HepG2 (cell line): ENCODE measurements around the gene DUSP16. TPM values are rescaled to one million over a fixed set of nuclear protein-coding genes. Genes with fewer than 3 reads are reported as not detected.

Experiments
- ATAC-seq: fragments of 200-7000 bp; cut with Tn5 transposase; 3 replicates; pipeline ENCODE4 v1.9.1; 2020; ENCODE audit warnings: mild to moderate bottlenecking, moderate library complexity
- BruUV-seq: library from RNA; stranded (reverse); fragments of 400-500 nt; replicated peaks from 2 replicates; lab custom pipeline; 2021; lab: Mats Ljungman, UMichigan
- CTCF ChIA-PET: fragments of 300-600 bp; formaldehyde crosslinking; extraction: SDS; loops from one replicate; lab custom pipeline; 2021; ENCODE audit warnings: low total read pairs, inconsistent platforms, low intra/inter-chr PET ratio; lab: Yijun Ruan, JAX
- POLR2A ChIA-PET: fragments of 350-600 bp; sonication (Branson Sonifier 250); formaldehyde crosslinking; loops from one replicate; lab custom pipeline; 2020; ENCODE audit warnings: antibody characterized with exemption, inconsistent platforms; lab: Yijun Ruan, JAX
- DNase-seq: peaks from one replicate; pipeline ENCODE4 v3.0.0-alpha.2; 2015; ENCODE audit warnings: low spot score
- FAIRE-seq: peaks from 3 replicates; lab custom pipeline; 2011; peaks lifted over from hg19 to GRCh38; lab: Jason Lieb, UNC
- H2AFZ ChIP-seq: one replicate; pipeline ENCODE4 v1.6.1; 2011; ENCODE audit warnings: low read length, inconsistent platforms
- H3K27ac ChIP-seq: fragments of 300-600 bp; 3 replicates; pipeline ENCODE4 v1.8.0; 2011; ENCODE audit warnings: mixed run types, mild to moderate bottlenecking, mixed read lengths, low read length, inconsistent platforms; ENCODE audit not compliant: insufficient read depth; ENCODE audit errors: extremely low read length
- H3K27me3 ChIP-seq, 2 experiments: fragments of 200-600 bp in 1 of 2; 2 replicates in 1 of 2; 3 replicates in 1 of 2; pipeline versions ENCODE4 v1.6.0 to v1.8.0; 2011; ENCODE audit warnings: low read length in 2 of 2, mild to moderate bottlenecking in 2 of 2, moderate library complexity in 2 of 2, inconsistent platforms in 1 of 2; ENCODE audit not compliant: insufficient read depth in 2 of 2, control insufficient read depth in 1 of 2
- H3K36me3 ChIP-seq, 2 experiments: fragments of 200-600 bp in 1 of 2; replicated peaks in 1 of 2; 2 replicates in 1 of 2; 3 replicates in 1 of 2; pipeline versions ENCODE4 v1.5.1 to v1.8.0; 2011; ENCODE audit warnings: low read length in 2 of 2, inconsistent platforms in 1 of 2; ENCODE audit not compliant: insufficient read depth in 2 of 2, control insufficient read depth in 1 of 2
- H3K4me1 ChIP-seq: 2 replicates; pipeline ENCODE4 v1.5.1; 2012; ENCODE audit warnings: low read length, inconsistent platforms; ENCODE audit not compliant: insufficient read depth
- H3K4me2 ChIP-seq: 2 replicates; pipeline ENCODE4 v1.6.0; 2011; ENCODE audit warnings: low read depth, low read length, inconsistent platforms
- H3K4me3 ChIP-seq, 3 experiments: fragments of 200-600 bp in 1 of 3; sonication (generic), shearing (Covaris generic) in 1 of 3; replicated peaks in 1 of 3; 2 replicates each; pipeline ENCODE4 v1.5.1; 2011 to 2016; ENCODE audit warnings: low read length in 3 of 3, inconsistent platforms in 2 of 3, low read depth in 2 of 3, mild to moderate bottlenecking in 2 of 3, control low read depth in 1 of 3, mixed read lengths in 1 of 3; ENCODE audit not compliant: insufficient read depth in 1 of 3
- H3K79me2 ChIP-seq: one replicate; pipeline ENCODE4 v1.6.1; 2011; ENCODE audit warnings: low read length, inconsistent platforms; ENCODE audit not compliant: insufficient read depth
- H3K9ac ChIP-seq: 2 replicates; pipeline ENCODE4 v1.6.0; 2011; ENCODE audit warnings: mild to moderate bottlenecking, low read depth, low read length, inconsistent platforms; ENCODE audit not compliant: insufficient read depth
- H3K9me3 ChIP-seq: 2 replicates; pipeline ENCODE4 v1.5.1; 2012; ENCODE audit warnings: mild to moderate bottlenecking, low read length
- H4K20me1 ChIP-seq: 2 replicates; pipeline ENCODE4 v1.6.0; 2011; ENCODE audit warnings: inconsistent platforms, mild to moderate bottlenecking, low read length, moderate library complexity; ENCODE audit not compliant: insufficient read depth
- CC2D1A ChIP-seq: sonication (generic); formaldehyde crosslinking; IDR thresholded peaks from 2 replicates; pipeline ENCODE4 v1.8.1; 2023; ENCODE audit warnings: mild to moderate bottlenecking, missing genetic modification reagents
- EZH2 ChIP-seq: conservative IDR thresholded peaks from 2 replicates; pipeline ENCODE4 v1.6.1; 2012; ENCODE audit warnings: mild to moderate bottlenecking, low read depth, low read length, moderate library complexity
- FLYWCH1 ChIP-seq: sonication (generic); formaldehyde crosslinking; IDR thresholded peaks from 2 replicates; pipeline ENCODE4 v1.8.1; 2023; ENCODE audit warnings: mild to moderate bottlenecking, missing genetic modification reagents
- MXD3 ChIP-seq: IDR thresholded peaks from 2 replicates; pipeline ENCODE4 v1.6.1; 2016; ENCODE audit warnings: mild to moderate bottlenecking, missing biosample characterization, missing genetic modification reagents
- RARA ChIP-seq: IDR thresholded peaks from 2 replicates; pipeline ENCODE4 v1.6.1; 2016; ENCODE audit warnings: missing genetic modification reagents, missing compliant biosample characterization
- SMAD1 ChIP-seq: sonication (generic); formaldehyde crosslinking; IDR thresholded peaks from 2 replicates; pipeline ENCODE4 v1.4.0; 2020; ENCODE audit warnings: missing genetic modification reagents, low read depth, mild to moderate bottlenecking, borderline replicate concordance
- SOX6 ChIP-seq, 2 experiments: fragments of 450-650 bp in 1 of 2; sonication (generic) in 1 of 2; formaldehyde crosslinking in 1 of 2; IDR thresholded peaks; 2 replicates each; pipeline versions ENCODE4 v1.4.0 to v1.6.1; 2017 to 2020; ENCODE audit warnings: antibody characterized with exemption in 1 of 2, mild to moderate bottlenecking in 1 of 2, missing genetic modification reagents in 1 of 2
- ZFY ChIP-seq: sonication (generic); formaldehyde crosslinking; IDR thresholded peaks from 2 replicates; pipeline ENCODE4 v1.4.0; 2020; ENCODE audit warnings: missing genetic modification reagents
- ZNF383 ChIP-seq: sonication (generic); formaldehyde crosslinking; IDR thresholded peaks from 2 replicates; pipeline ENCODE4 v1.4.0; 2020; ENCODE audit warnings: missing genetic modification reagents, mild to moderate bottlenecking, borderline replicate concordance
- ZNF576 ChIP-seq: sonication (generic); formaldehyde crosslinking; IDR thresholded peaks from 2 replicates; pipeline ENCODE4 v1.4.0; 2020; ENCODE audit warnings: mild to moderate bottlenecking, missing genetic modification reagents
- ZNF780A ChIP-seq: sonication (generic); formaldehyde crosslinking; IDR thresholded peaks from 2 replicates; pipeline ENCODE4 v1.8.0; 2022; ENCODE audit warnings: mild to moderate bottlenecking, missing genetic modification reagents, moderate library complexity
- WGBS: methylation state at CpG from one replicate; pipeline ENCODE4 v1.1.6; 2017; ENCODE audit warnings: low lambda C conversion rate; 5-methylcytosine and 5-hydroxymethylcytosine counted together
- in situ Hi-C: cut with HindIII; loops from 2 replicates; pipeline ENCODE4 v1.10.0; 2017; ENCODE audit warnings: low pct_unique_long_range_greater_than_20kb; ENCODE audit not compliant: extremely low pct_ligation_motif_present
- intact Hi-C: fragments of 100-400 bp; cut with micrococcal nuclease; formaldehyde crosslinking; loops from one replicate; pipeline ENCODE4 v1.10.0; 2022; ENCODE audit not compliant: unreplicated experiment
- polyA plus RNA-seq, 8 experiments: library from polyadenylated mRNA; depleted of rRNA in 3 of 8; stranded (reverse) in 7 of 8; unstranded in 1 of 8; fragments of >200 nt; fragmentation: Illumina TruSeq in 4 of 8; extraction: Trizol in 4 of 8; gene quantifications; 2 replicates each; pipeline versions ENCODE4 v1.2.1 to v1.2.3, GENCODE V29; 2011 to 2016; ENCODE audit warnings: low read depth in 4 of 8, missing spikeins in 1 of 8, mixed read lengths in 1 of 8; ENCODE audit not compliant: insufficient read depth in 1 of 8
- total RNA-seq, 5 experiments: library from RNA; depleted of rRNA; stranded (reverse); fragments of >200 nt; fragmentation: Illumina TruSeq; extraction: Trizol; gene quantifications; 2 replicates each; pipeline ENCODE4 v1.2.3, GENCODE V29; 2016; ENCODE audit warnings: low read depth in 1 of 5
- TF ChIP-seq, protein P1 (sequence below): sonication (generic); formaldehyde crosslinking; IDR thresholded peaks from 2 replicates; pipeline ENCODE4 v1.8.0; 2022; ENCODE audit warnings: missing genetic modification reagents, mild to moderate bottlenecking, moderate library complexity, borderline replicate concordance
- TF ChIP-seq, protein P2 (sequence below): sonication (generic); formaldehyde crosslinking; IDR thresholded peaks from 2 replicates; pipeline ENCODE4 v1.9.0; 2022; ENCODE audit warnings: missing genetic modification reagents, mild to moderate bottlenecking, borderline replicate concordance

Gene DUSP16
- total and polyA plus RNA-seq, 2 of the 13 experiments (the other 11 are each of a cell fraction or from before 2014, with no cell fraction given), result 45.7 to 46.6 TPM

GRCh38 chr12:12446786-12447185 lies 115.9 kb downstream of the DUSP16 start:
- CTCF ChIA-PET, result no interaction called here
- Histone ChIP-seq H3K4me1 (peaks cover 72% of the 10 kb centered on the region), H3K4me3 (no peak overlapping the region), H3K36me3 (no peaks in the 10 kb centered on the region), H3K27me3 (no peaks in the 10 kb centered on the region), H3K9me3 (no peaks in the 10 kb centered on the region), H4K20me1 (no peaks in the 10 kb centered on the region), H3K4me2 (no peak overlapping the region), H3K27ac (peak overlapping the region; percentile 29), H3K9ac (no peak overlapping the region), H2AFZ (no peak overlapping the region), H3K79me2 (no peaks in the 10 kb centered on the region)
- POLR2A ChIA-PET, result no interaction called here
- no peak for ATAC-seq
- TF ChIP-seq MXD3 (CRISPR knock-in tag), result no peak
- no peak for TF ChIP-seq CC2D1A
- no peak for TF ChIP-seq SMAD1 (CRISPR knock-in tag)
- TF ChIP-seq, protein P1, sequence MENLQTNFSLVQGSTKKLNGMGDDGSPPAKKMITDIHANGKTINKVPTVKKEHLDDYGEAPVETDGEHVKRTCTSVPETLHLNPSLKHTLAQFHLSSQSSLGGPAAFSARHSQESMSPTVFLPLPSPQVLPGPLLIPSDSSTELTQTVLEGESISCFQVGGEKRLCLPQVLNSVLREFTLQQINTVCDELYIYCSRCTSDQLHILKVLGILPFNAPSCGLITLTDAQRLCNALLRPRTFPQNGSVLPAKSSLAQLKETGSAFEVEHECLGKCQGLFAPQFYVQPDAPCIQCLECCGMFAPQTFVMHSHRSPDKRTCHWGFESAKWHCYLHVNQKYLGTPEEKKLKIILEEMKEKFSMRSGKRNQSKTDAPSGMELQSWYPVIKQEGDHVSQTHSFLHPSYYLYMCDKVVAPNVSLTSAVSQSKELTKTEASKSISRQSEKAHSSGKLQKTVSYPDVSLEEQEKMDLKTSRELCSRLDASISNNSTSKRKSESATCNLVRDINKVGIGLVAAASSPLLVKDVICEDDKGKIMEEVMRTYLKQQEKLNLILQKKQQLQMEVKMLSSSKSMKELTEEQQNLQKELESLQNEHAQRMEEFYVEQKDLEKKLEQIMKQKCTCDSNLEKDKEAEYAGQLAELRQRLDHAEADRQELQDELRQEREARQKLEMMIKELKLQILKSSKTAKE, result no peak
- TF ChIP-seq ZNF383 (CRISPR knock-in tag), result no peak
- BruUV-seq, result no TSS peak
- 95% methylated on average over 3 of the region's 3 CpGs for WGBS
- no peak for DNase-seq
- intact Hi-C loops (no loop called here), in situ Hi-C loops (no loop called here)
- no peak for FAIRE-seq

DNA sequence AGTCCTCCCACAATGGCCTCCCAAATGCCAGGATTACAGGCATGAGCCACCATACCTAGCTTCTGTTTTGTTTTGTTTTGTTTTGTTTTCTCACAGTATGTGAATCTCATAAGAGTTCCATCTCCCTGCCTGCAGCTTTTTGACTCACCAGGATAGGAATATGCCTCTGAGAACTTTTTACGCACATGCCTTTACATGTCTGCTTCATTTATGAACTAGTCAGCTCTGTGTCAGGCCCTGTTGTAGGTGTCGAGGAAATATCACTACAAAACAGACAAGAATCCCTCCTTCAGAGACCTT lies 116.8 kb downstream of the DUSP16 start:
- intact Hi-C loops, result no loop called here
- in situ Hi-C loops, result no loop called here
- POLR2A ChIA-PET, result interaction anchor here (0.7 to 1.5 kb wide), 5 partner anchors 9 to 61 kb away, joined by 3 to 5 read pairs (median 4); no protein-coding TSS in a partner anchor
- TF ChIP-seq ZNF576 (CRISPR knock-in tag) (no peak), ZFY (CRISPR knock-in tag) (no peak), SOX6 (IDR thresholded peaks at IDR 0.05) (no peak), SOX6 (CRISPR knock-in tag; IDR thresholded peaks at IDR 0.05) (0 out of 2 replicates have a peak, but pooled peaks have one; percentile 27), RARA (CRISPR knock-in tag) (peak; percentile 64), EZH2 (no peak), ZNF780A (CRISPR knock-in tag) (no peak), FLYWCH1 (CRISPR knock-in tag) (no peak)
- TF ChIP-seq, protein P2, sequence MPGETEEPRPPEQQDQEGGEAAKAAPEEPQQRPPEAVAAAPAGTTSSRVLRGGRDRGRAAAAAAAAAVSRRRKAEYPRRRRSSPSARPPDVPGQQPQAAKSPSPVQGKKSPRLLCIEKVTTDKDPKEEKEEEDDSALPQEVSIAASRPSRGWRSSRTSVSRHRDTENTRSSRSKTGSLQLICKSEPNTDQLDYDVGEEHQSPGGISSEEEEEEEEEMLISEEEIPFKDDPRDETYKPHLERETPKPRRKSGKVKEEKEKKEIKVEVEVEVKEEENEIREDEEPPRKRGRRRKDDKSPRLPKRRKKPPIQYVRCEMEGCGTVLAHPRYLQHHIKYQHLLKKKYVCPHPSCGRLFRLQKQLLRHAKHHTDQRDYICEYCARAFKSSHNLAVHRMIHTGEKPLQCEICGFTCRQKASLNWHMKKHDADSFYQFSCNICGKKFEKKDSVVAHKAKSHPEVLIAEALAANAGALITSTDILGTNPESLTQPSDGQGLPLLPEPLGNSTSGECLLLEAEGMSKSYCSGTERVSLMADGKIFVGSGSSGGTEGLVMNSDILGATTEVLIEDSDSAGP (CRISPR knock-in tag), result no peak

More for the DNA sequence above, 116.8 kb downstream of the DUSP16 start:
- 99% methylated on average over 2 of the region's 2 CpGs for WGBS
- Histone ChIP-seq H3K4me2 (no peak overlapping the region), H2AFZ (no peak overlapping the region), H3K9me3 (no peaks in the 10 kb centered on the region), H4K20me1 (no peaks in the 10 kb centered on the region), H3K27me3 (no peaks in the 10 kb centered on the region), H3K27ac (peak overlapping the region; percentile 29), H3K4me3 (no peak overlapping the region), H3K9ac (no peak overlapping the region), H3K79me2 (no peaks in the 10 kb centered on the region), H3K4me1 (peaks cover 76% of the 10 kb centered on the region), H3K36me3 (no peaks in the 10 kb centered on the region)
- DNase-seq, result no peak
- no peak for FAIRE-seq
- no TSS peak for BruUV-seq
- no peak for ATAC-seq
- CTCF ChIA-PET, result no interaction called here
